DOHH2 (cell line): ENCODE measurements around the gene STEAP1B.

Experiments used
- EZH2phosphoT487 ChIP-seq: fragments of 200-600 bp; sonication (generic); IDR thresholded peaks from 2 replicates; pipeline ENCODE4 v1.6.1; 2017; ENCODE audit warnings: borderline replicate concordance, mild to moderate bottlenecking, antibody characterized with exemption, low read length, moderate library complexity, mixed read lengths
- TF ChIP-seq, protein P1 (sequence below): fragments of 200-600 bp; sonication (generic); IDR thresholded peaks from one replicate; pipeline ENCODE4 v1.5.1; 2014; ENCODE audit warnings: antibody characterized with exemption, mild to moderate bottlenecking, low read depth, low read length; ENCODE audit not compliant: poor library complexity, severe bottlenecking

DNA sequence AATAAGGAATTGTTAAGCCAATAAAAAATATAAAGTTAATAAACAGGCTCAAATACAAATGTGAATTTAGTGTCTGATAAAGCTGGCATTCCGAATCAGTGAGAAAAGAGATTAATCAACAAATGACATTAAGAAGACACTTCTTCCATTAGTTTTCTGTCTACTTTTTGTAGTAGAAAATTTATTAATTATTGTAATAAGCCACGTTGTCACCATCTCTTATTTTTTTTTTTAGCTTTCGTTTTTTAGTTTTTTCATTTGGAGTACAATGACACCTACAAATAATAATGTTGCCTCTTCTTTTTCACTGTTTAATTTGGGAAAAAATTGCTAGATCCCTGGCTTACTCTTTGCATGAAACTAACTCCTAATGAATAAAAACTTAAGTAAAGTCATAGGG lies 46.8 kb upstream of the STEAP1B start:
- TF ChIP-seq, protein P1, sequence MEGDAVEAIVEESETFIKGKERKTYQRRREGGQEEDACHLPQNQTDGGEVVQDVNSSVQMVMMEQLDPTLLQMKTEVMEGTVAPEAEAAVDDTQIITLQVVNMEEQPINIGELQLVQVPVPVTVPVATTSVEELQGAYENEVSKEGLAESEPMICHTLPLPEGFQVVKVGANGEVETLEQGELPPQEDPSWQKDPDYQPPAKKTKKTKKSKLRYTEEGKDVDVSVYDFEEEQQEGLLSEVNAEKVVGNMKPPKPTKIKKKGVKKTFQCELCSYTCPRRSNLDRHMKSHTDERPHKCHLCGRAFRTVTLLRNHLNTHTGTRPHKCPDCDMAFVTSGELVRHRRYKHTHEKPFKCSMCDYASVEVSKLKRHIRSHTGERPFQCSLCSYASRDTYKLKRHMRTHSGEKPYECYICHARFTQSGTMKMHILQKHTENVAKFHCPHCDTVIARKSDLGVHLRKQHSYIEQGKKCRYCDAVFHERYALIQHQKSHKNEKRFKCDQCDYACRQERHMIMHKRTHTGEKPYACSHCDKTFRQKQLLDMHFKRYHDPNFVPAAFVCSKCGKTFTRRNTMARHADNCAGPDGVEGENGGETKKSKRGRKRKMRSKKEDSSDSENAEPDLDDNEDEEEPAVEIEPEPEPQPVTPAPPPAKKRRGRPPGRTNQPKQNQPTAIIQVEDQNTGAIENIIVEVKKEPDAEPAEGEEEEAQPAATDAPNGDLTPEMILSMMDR, result no peak
- no peak for TF ChIP-seq EZH2phosphoT487
